ENCODE results near the gene PCDHGA2.
A peak's percentile ranks its signal among the peaks of the same experiment; 100 is the strongest.
"Not testable (repeated sequence)": the region's sequence is repeated elsewhere in the genome, so short reads cannot be mapped to it uniquely, and the experiment has no call there.

DNA sequence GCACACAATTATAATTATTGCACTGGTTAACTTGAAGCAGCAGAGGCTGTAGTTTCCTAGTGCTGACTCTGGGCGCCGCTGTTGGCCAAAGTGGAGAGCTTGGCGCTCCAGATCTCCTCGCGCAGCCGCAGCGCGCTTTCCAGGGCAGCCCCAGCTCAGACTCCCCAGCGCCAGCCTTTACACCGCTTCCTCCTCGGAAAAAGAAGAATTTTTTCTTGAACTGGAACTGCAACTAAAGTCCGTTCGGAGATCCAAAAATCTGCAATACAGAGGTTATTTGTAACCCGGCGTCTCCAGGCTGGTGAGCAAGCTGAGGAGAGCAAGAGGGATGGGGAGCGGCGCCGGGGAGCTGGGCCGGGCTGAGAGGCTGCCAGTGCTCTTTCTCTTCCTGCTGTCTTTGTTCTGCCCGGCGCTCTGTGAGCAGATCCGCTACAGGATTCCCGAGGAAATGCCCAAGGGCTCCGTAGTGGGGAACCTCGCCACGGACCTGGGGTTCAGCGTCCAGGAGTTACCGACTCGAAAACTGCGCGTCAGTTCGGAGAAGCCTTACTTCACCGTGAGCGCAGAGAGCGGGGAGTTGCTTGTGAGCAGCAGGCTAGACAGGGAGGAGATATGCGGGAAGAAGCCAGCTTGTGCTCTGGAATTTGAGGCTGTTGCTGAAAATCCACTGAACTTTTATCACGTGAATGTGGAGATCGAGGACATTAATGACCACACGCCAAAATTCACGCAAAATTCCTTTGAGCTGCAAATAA, 49.2 kb downstream of the PCDHGA2 start, which contains the start of gene PCDHGB4:
- TF ChIP-seq, protein P1, sequence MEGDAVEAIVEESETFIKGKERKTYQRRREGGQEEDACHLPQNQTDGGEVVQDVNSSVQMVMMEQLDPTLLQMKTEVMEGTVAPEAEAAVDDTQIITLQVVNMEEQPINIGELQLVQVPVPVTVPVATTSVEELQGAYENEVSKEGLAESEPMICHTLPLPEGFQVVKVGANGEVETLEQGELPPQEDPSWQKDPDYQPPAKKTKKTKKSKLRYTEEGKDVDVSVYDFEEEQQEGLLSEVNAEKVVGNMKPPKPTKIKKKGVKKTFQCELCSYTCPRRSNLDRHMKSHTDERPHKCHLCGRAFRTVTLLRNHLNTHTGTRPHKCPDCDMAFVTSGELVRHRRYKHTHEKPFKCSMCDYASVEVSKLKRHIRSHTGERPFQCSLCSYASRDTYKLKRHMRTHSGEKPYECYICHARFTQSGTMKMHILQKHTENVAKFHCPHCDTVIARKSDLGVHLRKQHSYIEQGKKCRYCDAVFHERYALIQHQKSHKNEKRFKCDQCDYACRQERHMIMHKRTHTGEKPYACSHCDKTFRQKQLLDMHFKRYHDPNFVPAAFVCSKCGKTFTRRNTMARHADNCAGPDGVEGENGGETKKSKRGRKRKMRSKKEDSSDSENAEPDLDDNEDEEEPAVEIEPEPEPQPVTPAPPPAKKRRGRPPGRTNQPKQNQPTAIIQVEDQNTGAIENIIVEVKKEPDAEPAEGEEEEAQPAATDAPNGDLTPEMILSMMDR (conservative IDR thresholded peaks at IDR 0.05 in 1 of 2, IDR thresholded peaks at IDR 0.05 in 1 of 2; ENCODE audit: low read depth in 1 of 2, low read length in 2 of 2) = peak; percentile 37 to 53
- not testable (repeated sequence) for TF ChIP-seq EZH2 (IDR thresholded peaks at IDR 0.05; ENCODE audit: low read length, missing control alignments)
